Measurements from ENCODE around the gene SFMBT1. TPM values are rescaled to one million over a fixed set of nuclear protein-coding genes. Genes with fewer than 3 reads are reported as not detected.

Gene SFMBT1
- total and polyA plus RNA-seq, 4 donors, result 4.4 to 17.8 (median 10.4) TPM

DNA sequence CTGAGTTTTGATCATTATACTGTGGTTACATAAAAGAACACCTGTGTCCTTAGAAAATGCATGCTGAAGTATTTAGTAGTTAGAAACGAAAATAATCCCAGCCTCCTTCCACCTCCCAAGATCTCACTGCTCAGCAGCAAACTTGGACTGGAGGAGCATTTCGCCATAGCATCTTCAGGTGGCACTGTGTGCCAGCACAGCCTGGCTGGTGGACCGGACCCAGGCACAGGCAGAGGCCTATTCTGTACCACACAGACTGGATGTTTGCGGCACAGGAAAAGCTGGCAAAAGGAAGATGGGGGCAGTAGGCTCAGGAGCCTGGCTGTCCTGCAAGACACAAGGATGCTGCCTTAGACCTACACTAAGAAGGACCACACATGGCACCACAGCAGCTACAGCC, 158.7 kb downstream of the SFMBT1 start:
- no peaks in the 10 kb centered on the region for H3K9me3 ChIP-seq (ENCODE audit: control insufficient read depth in 4 of 4, low read length in 3 of 4)
- WGBS, result 90% methylated on average over 4 of the region's 4 CpGs
- H3K27ac ChIP-seq (ENCODE audit: low read depth in 1 of 2, low read length in 2 of 2), result no peak overlapping the region
- TF ChIP-seq HNF4A (conservative IDR thresholded peaks at IDR 0.05) (no peak), HNF4G (IDR thresholded peaks at IDR 0.05) (no peak), ZBTB33 (IDR thresholded peaks at IDR 0.05) (no peak), SP1 (IDR thresholded peaks at IDR 0.05) (no peak), EGR1 (IDR thresholded peaks at IDR 0.05; ENCODE audit: low read depth in 2 of 2) (no peak), FOXA1 (IDR thresholded peaks at IDR 0.05) (no peak), FOXA2 (IDR thresholded peaks at IDR 0.05) (no peak), NR2F2 (IDR thresholded peaks at IDR 0.05) (no peak)
- H3K4me3 ChIP-seq (ENCODE audit: low read depth in 1 of 3, low read length in 3 of 3), result no peak overlapping the region
- no peak for DNase-seq (ENCODE audit: low spot score)
- peaks cover 0 to 2% (median 0%) of the 10 kb centered on the region in 4 donors for H3K36me3 ChIP-seq (ENCODE audit: control insufficient read depth in 4 of 4, insufficient read depth in 3 of 4, low read depth in 1 of 4, low read length in 3 of 4)
- no peaks in the 10 kb centered on the region for H3K27me3 ChIP-seq (ENCODE audit: control insufficient read depth in 4 of 4, insufficient read depth in 4 of 4, low read length in 3 of 4)
- H3K4me1 ChIP-seq (ENCODE audit: control insufficient read depth in 4 of 4, insufficient read depth in 4 of 4, low read length in 3 of 4), result peaks cover 10 to 34% (median 28%) of the 10 kb centered on the region in 4 donors
- H3K9ac ChIP-seq (ENCODE audit: low read depth in 1 of 2, low read length in 2 of 2), result no peak overlapping the region

GRCh38 chr3:52886049-52886730, 159.7 kb downstream of the SFMBT1 start:
- Histone ChIP-seq H3K4me3 (ENCODE audit: low read depth in 1 of 3, low read length in 3 of 3) (no peak overlapping the region), H3K27me3 (ENCODE audit: control insufficient read depth in 4 of 4, insufficient read depth in 4 of 4, low read length in 3 of 4) (no peaks in the 10 kb centered on the region), H3K9ac (ENCODE audit: low read depth in 1 of 2, low read length in 2 of 2) (no peak overlapping the region), H3K9me3 (ENCODE audit: control insufficient read depth in 4 of 4, low read length in 3 of 4) (no peaks in the 10 kb centered on the region), H3K4me1 (ENCODE audit: control insufficient read depth in 4 of 4, insufficient read depth in 4 of 4, low read length in 3 of 4) (peaks cover 4 to 26% (median 18%) of the 10 kb centered on the region in 4 donors), H3K27ac (ENCODE audit: low read depth in 1 of 2, low read length in 2 of 2) (no peak overlapping the region), H3K36me3 (ENCODE audit: control insufficient read depth in 4 of 4, insufficient read depth in 3 of 4, low read depth in 1 of 4, low read length in 3 of 4) (peaks cover 0 to 5% (median 0%) of the 10 kb centered on the region in 4 donors)
- no peak for TF ChIP-seq ZBTB33 (IDR thresholded peaks at IDR 0.05)
- TF ChIP-seq HNF4A (conservative IDR thresholded peaks at IDR 0.05), result no peak
- TF ChIP-seq HNF4G (IDR thresholded peaks at IDR 0.05), result no peak
- TF ChIP-seq GABPA (IDR thresholded peaks at IDR 0.05 in 1 of 2, conservative IDR thresholded peaks at IDR 0.05 in 1 of 2), result no peak
- TF ChIP-seq REST (IDR thresholded peaks at IDR 0.05), result no peak
- TF ChIP-seq NR2F2 (IDR thresholded peaks at IDR 0.05), result no peak
- TF ChIP-seq, protein P1, sequence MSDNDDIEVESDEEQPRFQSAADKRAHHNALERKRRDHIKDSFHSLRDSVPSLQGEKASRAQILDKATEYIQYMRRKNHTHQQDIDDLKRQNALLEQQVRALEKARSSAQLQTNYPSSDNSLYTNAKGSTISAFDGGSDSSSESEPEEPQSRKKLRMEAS (IDR thresholded peaks at IDR 0.05), result no peak
- no peak for TF ChIP-seq FOXA1 (IDR thresholded peaks at IDR 0.05)
- TF ChIP-seq EGR1 (IDR thresholded peaks at IDR 0.05; ENCODE audit: low read depth in 2 of 2), result no peak
- no peak for TF ChIP-seq TAF1 (conservative IDR thresholded peaks at IDR 0.05)
- TF ChIP-seq YY1 (IDR thresholded peaks at IDR 0.05), result no peak
- no peak for TF ChIP-seq ATF3 (IDR thresholded peaks at IDR 0.05)
- no peak for TF ChIP-seq FOXA2 (IDR thresholded peaks at IDR 0.05)
- TF ChIP-seq, protein P2, sequence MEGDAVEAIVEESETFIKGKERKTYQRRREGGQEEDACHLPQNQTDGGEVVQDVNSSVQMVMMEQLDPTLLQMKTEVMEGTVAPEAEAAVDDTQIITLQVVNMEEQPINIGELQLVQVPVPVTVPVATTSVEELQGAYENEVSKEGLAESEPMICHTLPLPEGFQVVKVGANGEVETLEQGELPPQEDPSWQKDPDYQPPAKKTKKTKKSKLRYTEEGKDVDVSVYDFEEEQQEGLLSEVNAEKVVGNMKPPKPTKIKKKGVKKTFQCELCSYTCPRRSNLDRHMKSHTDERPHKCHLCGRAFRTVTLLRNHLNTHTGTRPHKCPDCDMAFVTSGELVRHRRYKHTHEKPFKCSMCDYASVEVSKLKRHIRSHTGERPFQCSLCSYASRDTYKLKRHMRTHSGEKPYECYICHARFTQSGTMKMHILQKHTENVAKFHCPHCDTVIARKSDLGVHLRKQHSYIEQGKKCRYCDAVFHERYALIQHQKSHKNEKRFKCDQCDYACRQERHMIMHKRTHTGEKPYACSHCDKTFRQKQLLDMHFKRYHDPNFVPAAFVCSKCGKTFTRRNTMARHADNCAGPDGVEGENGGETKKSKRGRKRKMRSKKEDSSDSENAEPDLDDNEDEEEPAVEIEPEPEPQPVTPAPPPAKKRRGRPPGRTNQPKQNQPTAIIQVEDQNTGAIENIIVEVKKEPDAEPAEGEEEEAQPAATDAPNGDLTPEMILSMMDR (IDR thresholded peaks at IDR 0.05; ENCODE audit: low read depth, low read length, missing input control), result no peak
- TF ChIP-seq SP1 (IDR thresholded peaks at IDR 0.05), result no peak
- TF ChIP-seq RXRA (IDR thresholded peaks at IDR 0.05), result no peak
- TF ChIP-seq JUND (IDR thresholded peaks at IDR 0.05), result no peak
- TF ChIP-seq RAD21 (IDR thresholded peaks at IDR 0.05), result no peak
- 68% methylated on average over 5 of the region's 5 CpGs for WGBS
- no peak for DNase-seq (ENCODE audit: low spot score)

Measured in liver (tissue), 9 donors.